Measurements from ENCODE around the gene SEC14L1. TPM values are rescaled to one million over a fixed set of nuclear protein-coding genes. Genes with fewer than 3 reads are reported as not detected.

Gene SEC14L1
- total RNA-seq, 1 experiment from 2014 or later = 279 TPM

DNA sequence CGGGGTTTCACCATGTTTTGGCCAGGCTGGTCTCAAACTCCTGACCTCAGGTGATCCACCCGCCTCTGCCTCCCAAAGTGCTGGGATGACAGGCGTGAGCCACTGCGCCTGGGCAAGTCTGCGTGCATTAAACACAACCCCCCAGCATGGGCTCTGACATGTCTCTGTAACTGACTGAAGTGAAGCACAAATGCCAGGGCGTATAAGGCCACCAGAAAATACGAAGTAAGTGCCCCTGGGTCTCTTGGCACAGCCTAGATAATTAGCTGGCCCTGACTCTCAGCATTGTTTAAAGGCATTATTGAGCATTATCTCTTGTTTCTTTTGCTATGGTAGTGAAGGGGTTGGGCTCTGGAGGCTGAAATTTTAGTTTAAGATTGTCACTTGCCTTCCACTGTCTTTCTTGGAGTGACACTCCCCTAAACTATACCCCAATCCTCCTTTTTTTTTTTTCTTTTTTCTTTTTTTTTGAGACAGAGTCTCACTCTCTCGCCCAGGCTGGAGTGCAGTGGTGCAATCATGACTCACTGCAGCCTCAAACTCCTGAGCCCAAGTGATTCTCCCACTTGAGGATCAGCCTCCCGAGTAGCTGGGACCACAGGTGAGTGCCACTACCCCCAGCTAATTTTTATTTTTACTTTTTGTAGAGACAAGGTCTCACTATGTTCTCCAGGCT, 8.2 kb upstream of the SEC14L1 start:
- in situ Hi-C loops (cut with HindIII; ENCODE audit: low pct_unique_long_range_greater_than_20kb, low sequenced_read_pairs) = no loop called here
- CTCF ChIA-PET = interaction anchor here (0.7 kb wide), 1 partner anchor 730 kb away, joined by 4 read pairs; no protein-coding TSS in a partner anchor
- no TSS peak for BruUV-seq (replicated peaks)

DNA sequence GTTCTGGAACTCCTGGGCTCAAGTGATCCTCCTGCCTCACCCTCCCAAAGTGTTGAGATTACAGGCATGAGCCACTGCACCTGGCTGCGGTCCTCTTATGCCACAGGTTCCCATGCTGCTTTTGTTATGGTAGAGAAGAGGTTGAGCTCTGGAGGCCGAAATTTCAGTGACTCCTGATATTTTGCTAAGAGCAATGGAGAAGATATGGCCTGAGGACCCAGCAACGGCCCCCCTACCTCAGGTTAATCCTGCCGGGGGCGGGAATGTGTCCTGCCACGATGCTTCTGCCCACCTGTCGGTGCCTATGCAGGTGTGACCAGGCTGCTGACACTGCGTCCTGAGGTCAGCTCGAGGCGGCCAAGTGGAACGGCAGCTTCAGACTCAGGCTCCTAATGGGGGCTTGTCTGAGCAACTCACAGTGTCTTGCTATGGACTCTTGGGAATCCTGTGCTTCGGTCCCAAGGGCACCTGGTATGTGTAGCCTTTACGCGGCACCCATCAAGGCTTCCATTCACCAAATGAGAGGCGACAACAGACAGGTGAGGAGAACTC, 7.6 kb upstream of the SEC14L1 start:
- ATAC-seq (no peak), DNase-seq (ENCODE audit: low read depth, low spot score) (no peak)
- peak overlapping the region; percentile 95 for H3K27ac ChIP-seq (ENCODE audit: low read length)
- H3K9me3 ChIP-seq (ENCODE audit: control insufficient read depth, insufficient read depth, low read depth, low read length) = no peaks in the 10 kb centered on the region; the same call in 1 of the 2 replicates
- ChIA-PET CTCF (interaction anchor here (0.7 kb wide), 1 partner anchor 730 kb away, joined by 4 read pairs; no protein-coding TSS in a partner anchor), POLR2A (interaction anchor here (0.7 to 1.0 kb wide), 2 partner anchors 12 to 17 kb away, joined by 3 to 10 read pairs; no protein-coding TSS in a partner anchor)
- TF ChIP-seq, protein P1, sequence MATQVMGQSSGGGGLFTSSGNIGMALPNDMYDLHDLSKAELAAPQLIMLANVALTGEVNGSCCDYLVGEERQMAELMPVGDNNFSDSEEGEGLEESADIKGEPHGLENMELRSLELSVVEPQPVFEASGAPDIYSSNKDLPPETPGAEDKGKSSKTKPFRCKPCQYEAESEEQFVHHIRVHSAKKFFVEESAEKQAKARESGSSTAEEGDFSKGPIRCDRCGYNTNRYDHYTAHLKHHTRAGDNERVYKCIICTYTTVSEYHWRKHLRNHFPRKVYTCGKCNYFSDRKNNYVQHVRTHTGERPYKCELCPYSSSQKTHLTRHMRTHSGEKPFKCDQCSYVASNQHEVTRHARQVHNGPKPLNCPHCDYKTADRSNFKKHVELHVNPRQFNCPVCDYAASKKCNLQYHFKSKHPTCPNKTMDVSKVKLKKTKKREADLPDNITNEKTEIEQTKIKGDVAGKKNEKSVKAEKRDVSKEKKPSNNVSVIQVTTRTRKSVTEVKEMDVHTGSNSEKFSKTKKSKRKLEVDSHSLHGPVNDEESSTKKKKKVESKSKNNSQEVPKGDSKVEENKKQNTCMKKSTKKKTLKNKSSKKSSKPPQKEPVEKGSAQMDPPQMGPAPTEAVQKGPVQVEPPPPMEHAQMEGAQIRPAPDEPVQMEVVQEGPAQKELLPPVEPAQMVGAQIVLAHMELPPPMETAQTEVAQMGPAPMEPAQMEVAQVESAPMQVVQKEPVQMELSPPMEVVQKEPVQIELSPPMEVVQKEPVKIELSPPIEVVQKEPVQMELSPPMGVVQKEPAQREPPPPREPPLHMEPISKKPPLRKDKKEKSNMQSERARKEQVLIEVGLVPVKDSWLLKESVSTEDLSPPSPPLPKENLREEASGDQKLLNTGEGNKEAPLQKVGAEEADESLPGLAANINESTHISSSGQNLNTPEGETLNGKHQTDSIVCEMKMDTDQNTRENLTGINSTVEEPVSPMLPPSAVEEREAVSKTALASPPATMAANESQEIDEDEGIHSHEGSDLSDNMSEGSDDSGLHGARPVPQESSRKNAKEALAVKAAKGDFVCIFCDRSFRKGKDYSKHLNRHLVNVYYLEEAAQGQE (IDR thresholded peaks at IDR 0.05; ENCODE audit: insufficient read depth in 1 of 2, low read depth in 2 of 2, low read length in 1 of 2) = no peak
- TF ChIP-seq POLR2AphosphoS5 (IDR thresholded peaks at IDR 0.05; ENCODE audit: low read depth, low read length) (no peak), SIN3A (IDR thresholded peaks at IDR 0.05; ENCODE audit: borderline replicate concordance, insufficient read depth, low read depth, low read length) (no peak), TCF7L2 (IDR thresholded peaks at IDR 0.05; ENCODE audit: low read depth, low read length) (no peak)
- TF ChIP-seq, protein P2, sequence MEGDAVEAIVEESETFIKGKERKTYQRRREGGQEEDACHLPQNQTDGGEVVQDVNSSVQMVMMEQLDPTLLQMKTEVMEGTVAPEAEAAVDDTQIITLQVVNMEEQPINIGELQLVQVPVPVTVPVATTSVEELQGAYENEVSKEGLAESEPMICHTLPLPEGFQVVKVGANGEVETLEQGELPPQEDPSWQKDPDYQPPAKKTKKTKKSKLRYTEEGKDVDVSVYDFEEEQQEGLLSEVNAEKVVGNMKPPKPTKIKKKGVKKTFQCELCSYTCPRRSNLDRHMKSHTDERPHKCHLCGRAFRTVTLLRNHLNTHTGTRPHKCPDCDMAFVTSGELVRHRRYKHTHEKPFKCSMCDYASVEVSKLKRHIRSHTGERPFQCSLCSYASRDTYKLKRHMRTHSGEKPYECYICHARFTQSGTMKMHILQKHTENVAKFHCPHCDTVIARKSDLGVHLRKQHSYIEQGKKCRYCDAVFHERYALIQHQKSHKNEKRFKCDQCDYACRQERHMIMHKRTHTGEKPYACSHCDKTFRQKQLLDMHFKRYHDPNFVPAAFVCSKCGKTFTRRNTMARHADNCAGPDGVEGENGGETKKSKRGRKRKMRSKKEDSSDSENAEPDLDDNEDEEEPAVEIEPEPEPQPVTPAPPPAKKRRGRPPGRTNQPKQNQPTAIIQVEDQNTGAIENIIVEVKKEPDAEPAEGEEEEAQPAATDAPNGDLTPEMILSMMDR (IDR thresholded peaks at IDR 0.05) = no peak
- no TSS peak for BruUV-seq (replicated peaks)
- peaks cover 57% of the 10 kb centered on the region for H3K4me1 ChIP-seq (ENCODE audit: control insufficient read depth, insufficient read depth, low read length)
- H3K36me3 ChIP-seq (ENCODE audit: control insufficient read depth, insufficient read depth, low read length) = no peaks in the 10 kb centered on the region
- in situ Hi-C loops (cut with HindIII; ENCODE audit: low pct_unique_long_range_greater_than_20kb, low sequenced_read_pairs) = no loop called here
- intact Hi-C loops (cut with micrococcal nuclease; ENCODE audit: unreplicated experiment) = loop anchor here (5.0 kb wide), 1 partner anchor 36 kb away; no protein-coding TSS in a partner anchor
- H3K27me3 ChIP-seq (ENCODE audit: control insufficient read depth, insufficient read depth, low read length) = no peaks in the 10 kb centered on the region
- no peak overlapping the region for H3K4me3 ChIP-seq (ENCODE audit: low read depth in 2 of 2, low read length in 2 of 2)

More for the DNA sequence above, 8.2 kb upstream of the SEC14L1 start:
- H3K4me3 ChIP-seq (ENCODE audit: low read depth in 2 of 2, low read length in 2 of 2) = no peak overlapping the region
- peaks cover 63% of the 10 kb centered on the region for H3K4me1 ChIP-seq (ENCODE audit: control insufficient read depth, insufficient read depth, low read length)
- H3K9me3 ChIP-seq (ENCODE audit: control insufficient read depth, insufficient read depth, low read depth, low read length) = no peaks in the 10 kb centered on the region; the same call in 1 of the 2 replicates
- POLR2A ChIA-PET = interaction anchor here (0.7 to 1.0 kb wide), 2 partner anchors 12 to 18 kb away, joined by 3 to 10 read pairs; no protein-coding TSS in a partner anchor
- H3K36me3 ChIP-seq (ENCODE audit: control insufficient read depth, insufficient read depth, low read length) = no peaks in the 10 kb centered on the region
- no peak for TF ChIP-seq TCF7L2 (IDR thresholded peaks at IDR 0.05; ENCODE audit: low read depth, low read length)
- TF ChIP-seq, protein P1 (IDR thresholded peaks at IDR 0.05; ENCODE audit: insufficient read depth in 1 of 2, low read depth in 2 of 2, low read length in 1 of 2) = no peak
- H3K27ac ChIP-seq (ENCODE audit: low read length) = peak overlapping the region; percentile 95
- DNase-seq (ENCODE audit: low read depth, low spot score) = no peak
- H3K27me3 ChIP-seq (ENCODE audit: control insufficient read depth, insufficient read depth, low read length) = no peaks in the 10 kb centered on the region
- no peak; the same call in 1 of the 2 replicates for ATAC-seq
- intact Hi-C loops (cut with micrococcal nuclease; ENCODE audit: unreplicated experiment) = loop anchor here (5.0 kb wide), 1 partner anchor 35 kb away; no protein-coding TSS in a partner anchor
